HT1080 (cell line): ENCODE data around the gene CSNK1G2. TPM values are rescaled to one million over a fixed set of nuclear protein-coding genes. Genes with fewer than 3 reads are reported as not detected.
A peak's percentile ranks its signal among the peaks of the same experiment; 100 is the strongest.

Source experiments
- DNase-seq: peaks from one replicate; pipeline ENCODE4 v3.0.0-alpha.2; 2015; ENCODE audit warnings: low read depth
- total RNA-seq: library from RNA; depleted of rRNA; stranded (reverse); fragments of >200 nt; shearing (Covaris generic); gene quantifications from 2 replicates; pipeline ENCODE4 v1.2.3, GENCODE V29; 2014

The CSNK1G2 gene
- total RNA-seq, 1 experiment from 2014 or later, result 111 TPM

DNA sequence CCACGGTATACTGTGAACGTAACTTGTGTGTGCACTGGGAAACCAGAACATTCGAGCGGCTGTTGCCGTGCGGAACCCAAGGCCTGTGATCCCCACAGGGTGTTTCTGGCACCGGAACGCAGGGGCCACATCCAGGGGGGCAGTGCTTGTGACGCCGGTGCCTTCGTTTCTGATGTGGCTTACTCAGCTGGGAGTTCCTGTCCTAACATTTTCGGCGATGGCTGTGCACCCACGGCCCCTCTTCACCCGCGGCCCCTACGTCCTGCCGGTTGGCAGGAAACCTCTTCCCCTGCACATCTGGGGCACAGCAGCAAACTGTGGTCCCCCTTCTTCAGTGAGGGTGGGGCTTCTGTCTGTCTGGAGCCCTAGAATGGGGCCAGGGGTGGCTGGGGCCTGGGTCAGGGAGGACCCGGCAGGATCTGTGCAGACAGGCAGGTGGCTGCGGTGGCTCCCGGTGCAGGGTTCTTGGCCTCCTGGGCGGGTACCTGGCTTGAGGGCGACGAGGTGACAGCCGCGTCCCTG, 26.2 kb downstream of the CSNK1G2 start:
- DNase-seq, result no peak

GRCh38 chr19:1968279-1969175, 27.6 kb downstream of the CSNK1G2 start:
- DNase-seq, result no peak

DNA sequence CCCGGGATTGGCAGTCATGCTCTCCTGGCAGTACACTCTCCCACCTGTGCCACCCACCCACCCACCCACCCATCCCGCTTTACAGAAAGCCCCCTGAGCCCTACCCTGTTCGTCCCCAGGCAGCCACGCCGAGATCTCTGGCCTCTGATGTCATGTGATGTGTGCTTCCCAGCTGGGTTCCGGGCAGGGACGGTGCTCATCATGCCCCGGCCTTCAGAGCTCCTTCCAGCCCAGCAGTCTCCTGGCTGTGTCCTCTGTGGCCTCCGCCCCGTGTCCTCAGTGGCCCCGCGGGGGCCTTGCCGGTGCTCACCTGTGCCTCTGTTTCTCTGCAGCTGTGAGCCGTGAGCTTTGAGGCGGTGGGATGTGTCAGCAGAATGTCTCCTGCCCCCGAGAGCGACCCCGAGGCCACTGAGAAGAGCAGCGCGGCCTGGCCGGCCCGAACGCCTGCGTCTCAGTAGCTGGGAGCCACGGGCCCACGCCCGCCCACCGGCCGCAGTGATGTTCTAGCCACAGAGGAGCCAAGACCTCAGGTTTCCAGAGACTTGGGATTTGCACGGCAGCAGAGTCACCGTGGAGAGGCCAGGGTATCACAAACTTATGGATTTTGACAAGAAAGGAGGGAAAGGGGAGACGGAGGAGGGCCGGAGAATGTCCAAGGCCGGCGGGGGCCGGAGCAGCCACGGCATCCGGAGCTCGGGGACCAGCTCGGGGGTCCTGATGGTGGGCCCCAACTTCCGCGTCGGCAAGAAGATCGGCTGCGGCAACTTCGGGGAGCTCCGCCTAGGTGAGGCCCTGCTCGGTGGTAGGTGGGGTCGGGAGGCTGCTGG, 28.4 kb downstream of the CSNK1G2 start:
- DNase-seq, result no peak

DNA sequence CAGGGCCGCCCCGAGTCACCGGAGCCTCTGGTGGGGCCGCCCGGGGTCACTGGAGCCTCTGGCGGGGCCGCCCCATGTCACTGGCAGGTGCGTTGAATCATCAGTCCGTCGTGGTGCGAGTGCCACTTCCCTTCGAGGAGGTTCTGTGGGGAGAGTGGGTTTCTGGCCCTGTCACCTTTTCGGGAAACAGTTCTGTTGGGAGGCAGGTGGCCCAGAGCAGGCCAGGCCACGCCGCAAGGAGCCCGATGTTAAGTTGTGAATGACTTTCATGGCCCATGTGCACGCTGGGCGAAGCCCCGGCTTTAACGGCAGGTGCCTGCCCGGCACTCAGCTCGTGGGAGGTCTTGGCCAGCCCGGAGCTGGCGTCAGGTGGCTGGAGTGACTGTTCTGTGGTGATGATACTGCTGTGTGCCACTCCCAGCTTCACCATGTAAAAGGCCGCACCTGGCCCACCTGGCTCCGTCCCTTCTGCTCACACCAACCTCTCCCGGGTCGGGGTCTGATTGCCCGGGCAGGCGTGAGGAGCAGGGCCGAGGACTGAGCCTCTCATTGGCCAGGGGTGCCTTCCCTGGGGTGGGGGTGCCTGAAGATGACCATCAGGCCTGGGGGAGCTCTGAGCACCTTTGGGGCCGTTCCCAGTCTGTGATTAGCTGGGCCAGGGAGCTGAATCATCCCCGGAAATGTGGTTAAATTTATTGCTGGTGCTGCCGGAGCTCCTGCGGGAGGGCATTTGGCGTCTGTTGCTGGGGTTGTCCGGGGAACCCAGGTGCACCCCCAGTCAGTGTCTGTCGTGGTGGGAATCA, 29.2 kb downstream of the CSNK1G2 start:
- DNase-seq, result peak; percentile 45

DNA sequence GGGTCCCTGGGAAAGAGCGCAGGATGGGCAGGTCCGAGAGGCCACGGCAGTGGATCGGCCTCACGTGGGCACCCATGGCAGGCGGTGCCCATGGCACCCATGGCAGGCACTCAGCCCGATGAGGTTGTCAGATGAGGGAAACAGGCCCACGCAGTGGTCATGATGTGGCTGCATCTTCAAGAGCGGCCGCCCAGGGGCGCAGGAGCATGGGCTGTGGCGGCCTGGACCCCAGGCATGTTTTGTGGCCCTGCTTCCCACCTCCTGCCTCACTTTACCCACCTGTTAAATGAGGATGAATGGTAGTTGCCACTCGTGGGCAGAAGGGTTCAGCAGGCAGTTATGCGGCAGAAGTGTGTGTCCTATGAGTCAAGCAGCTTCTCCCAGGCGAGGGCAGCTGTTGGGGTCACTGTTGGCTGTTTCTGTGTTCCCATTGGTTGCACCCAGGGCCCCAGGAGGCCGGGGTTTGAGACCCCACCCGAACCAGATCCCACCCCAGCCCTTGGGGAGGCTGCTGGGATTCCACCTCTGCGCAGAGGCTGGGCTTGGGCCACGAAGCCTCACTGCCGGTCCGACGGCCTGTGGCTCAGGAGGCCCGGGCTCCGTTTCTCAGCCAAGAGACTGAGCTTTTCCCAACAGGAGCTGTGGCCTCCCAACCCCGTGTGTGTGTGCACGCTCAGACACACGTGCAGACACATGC, 30.0 kb downstream of the CSNK1G2 start:
- no peak for DNase-seq

- DNase-seq, result no peak
Measured at GRCh38 chr19:1974381-1975161, 33.6 kb downstream of the CSNK1G2 start.

GRCh38 chr19:1975162-1975480, 34.1 kb downstream of the CSNK1G2 start:
- no peak for DNase-seq

- DNase-seq, result no peak
Measured at GRCh38 chr19:1977120-1977519, 36.1 kb downstream of the CSNK1G2 start.

- DNase-seq, result no peak
Measured at GRCh38 chr19:1978346-1978894, 37.4 kb downstream of the CSNK1G2 start.

DNA sequence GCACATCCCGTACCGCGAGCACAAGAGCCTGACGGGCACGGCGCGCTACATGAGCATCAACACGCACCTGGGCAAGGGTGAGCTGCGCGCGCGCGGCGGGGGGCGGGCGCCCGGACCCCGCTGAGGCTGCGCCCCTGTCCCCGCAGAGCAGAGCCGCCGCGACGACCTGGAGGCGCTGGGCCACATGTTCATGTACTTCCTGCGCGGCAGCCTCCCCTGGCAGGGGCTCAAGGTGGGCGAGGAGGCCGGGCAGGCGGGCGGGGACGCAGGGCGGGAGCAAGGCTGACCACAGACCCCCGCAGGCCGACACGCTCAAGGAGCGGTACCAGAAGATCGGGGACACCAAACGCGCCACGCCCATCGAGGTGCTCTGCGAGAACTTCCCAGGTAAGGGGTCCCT, 38.0 kb downstream of the CSNK1G2 start:
- DNase-seq, result no peak

- DNase-seq, result no peak
Measured at GRCh38 chr19:1979642-1980041, 38.7 kb downstream of the CSNK1G2 start.

DNA sequence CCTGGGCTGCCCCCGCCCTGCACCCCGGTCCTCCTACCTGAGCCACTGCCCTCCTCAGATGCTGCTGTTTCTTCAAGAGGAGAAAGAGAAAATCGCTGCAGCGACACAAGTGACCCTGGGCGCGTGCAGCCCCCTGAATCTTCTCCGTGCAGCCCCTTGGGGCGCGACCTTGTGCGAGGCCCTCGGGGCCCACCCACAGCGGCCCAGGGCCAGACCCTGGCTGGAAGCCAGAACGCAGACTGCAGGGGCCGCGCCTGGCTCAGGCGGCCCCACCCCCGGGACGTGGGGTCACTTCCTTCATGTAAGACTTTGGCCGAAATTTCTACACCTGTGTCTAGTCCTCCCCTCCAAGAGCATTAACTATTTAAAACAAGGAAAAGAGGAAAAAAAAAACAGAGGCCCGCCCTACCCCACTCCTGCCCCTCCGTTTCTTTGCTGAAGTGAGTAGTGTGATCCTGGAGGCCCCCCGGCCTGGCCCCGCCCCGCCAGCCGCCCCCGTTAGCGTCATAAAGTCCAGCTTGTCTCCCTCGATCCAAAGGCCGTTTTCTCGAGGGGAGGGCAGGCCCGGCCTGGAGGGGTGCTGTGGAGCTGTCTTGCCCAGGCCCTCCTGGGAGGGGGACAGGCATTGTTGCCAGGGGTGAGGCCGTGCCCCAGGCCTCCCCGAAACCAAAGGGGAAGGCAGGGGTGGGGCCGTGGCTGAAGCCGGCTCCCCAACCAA, 39.3 kb downstream of the CSNK1G2 start:
- no peak for DNase-seq

DNA sequence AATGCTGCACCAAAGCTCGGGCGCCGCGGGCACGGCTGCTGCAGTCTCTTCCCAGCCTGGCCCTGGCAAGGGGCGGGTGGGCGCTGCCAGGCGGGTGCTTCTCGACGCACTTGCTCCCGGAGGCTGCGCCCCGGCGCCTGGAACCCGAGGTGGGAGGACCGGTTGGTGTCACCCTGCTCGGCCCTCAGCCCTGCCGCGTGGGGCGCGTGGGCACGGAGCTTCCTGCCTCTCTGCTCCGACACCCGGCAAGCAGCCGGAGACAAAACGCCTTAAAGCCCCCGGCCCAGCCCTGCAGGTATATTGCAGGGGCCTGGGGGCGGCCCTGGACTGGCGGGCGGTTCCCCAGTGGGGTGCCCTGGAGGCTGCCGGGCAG, 39.8 kb downstream of the CSNK1G2 start:
- DNase-seq, result no peak

DNA sequence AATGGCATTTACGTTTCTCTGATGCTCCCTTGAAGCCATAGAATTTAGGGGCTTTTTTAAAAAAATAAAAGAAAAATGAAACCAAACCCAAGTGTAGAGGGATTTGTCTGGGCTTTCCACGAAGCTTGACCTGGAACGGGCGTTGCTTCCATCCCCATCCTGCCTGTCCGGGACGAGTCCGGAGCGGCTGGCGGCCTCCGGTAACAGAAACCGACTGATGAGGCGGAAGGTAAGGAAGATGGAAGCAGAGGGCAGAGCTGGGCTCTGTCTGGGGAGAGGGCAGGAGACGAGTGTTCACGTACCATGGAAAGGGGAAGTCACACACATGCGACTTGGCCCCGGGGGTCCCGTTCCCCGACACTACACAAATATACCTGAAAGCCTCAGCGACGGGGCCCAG, 40.3 kb downstream of the CSNK1G2 start:
- no peak for DNase-seq

GRCh38 chr19:1984357-1984756, 43.4 kb downstream of the CSNK1G2 start:
- DNase-seq, result no peak

DNA sequence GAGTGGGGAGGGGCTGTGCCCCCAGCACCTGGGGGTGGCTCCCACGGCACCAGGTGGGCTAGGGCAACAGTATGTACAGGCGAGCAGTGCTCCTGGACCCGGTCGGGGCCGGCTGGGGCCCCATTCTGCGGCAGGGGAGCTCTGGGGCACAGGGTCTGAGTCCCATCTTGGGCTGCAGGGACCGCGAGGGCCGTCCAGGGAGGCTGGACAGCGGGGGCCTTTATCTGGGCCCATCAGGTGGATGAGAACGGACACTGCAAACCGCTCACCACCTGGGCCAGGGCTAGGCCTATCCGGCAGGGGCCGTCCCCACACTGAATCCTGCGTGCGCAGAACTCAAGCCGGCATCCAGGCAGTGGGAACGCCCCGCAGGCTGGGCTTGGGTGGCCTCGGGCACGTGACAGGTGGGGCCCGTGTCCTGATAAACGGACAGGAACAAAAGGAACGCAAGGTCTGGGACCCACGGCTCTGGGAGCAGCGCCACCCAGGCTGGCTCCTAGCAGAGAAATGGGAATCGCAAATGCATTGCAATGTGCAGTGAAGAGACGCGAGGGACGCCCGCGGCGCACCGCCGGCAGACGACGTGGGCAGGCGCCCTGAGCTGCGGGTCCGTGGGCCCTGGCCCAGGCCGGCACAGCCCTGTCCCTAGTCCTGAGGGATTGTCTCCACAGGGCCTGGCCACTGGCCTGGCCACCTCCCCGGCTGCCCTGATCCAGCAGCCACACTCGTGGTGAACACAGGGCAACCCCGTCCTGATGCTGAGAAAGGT, 44.8 kb downstream of the CSNK1G2 start:
- DNase-seq, result no peak

- no peak for DNase-seq
Measured at GRCh38 chr19:1986357-1987162, 45.6 kb downstream of the CSNK1G2 start.
